ENCODE data around the gene TDG.
"Not testable (repeated sequence)": the region's sequence is repeated elsewhere in the genome, so short reads cannot be mapped to it uniquely, and the experiment has no call there.

TDG gene

DNA sequence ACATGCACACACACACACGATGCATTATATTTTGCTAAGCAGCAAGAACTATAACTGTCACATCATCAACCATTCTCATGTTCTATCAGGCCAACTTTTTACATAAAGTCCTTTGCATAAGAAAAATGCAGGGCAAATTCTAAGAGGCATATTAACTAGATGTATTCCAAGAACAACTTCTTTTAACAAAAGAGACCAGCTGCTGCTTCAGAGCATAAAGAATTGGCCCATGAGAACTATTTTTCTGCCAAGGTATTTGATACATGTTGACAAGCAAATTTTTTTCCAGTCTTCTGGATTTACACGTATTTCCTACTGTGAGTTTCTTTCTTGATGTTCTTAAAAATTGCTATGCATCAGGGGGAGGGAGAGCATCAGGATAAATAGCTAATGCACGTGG is 57.1 kb downstream of the TDG start:
- DNase-seq (ENCODE audit: low read depth), result no peak

- no peak for DNase-seq (ENCODE audit: low read depth)
These were observed 58.0 kb downstream of the TDG start for GRCh38 chr12:104023710-104024109.

DNA sequence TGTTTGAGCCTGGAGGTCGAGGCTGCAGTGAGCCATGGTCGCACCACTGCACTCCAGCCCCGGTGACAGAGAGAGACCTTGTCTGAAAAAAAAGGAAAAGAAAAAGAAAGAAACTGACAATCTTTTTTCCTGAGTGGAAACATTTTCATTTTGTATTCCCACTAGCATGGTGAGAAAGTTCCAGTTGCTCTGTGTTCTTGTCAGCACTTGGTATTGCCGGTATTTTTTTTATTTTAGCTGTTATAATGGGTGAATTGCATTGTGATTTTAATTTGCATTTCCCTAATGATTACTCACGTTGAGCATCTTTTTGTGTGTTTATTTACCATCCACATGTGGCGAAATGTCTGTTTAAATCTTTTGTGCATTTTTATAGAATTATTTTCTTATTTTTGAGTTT is 58.7 kb downstream of the TDG start:
- DNase-seq (ENCODE audit: low read depth), result no peak

GRCh38 chr12:104025771-104026170 is 60.1 kb downstream of the TDG start:
- no peak for DNase-seq (ENCODE audit: low read depth)

DNA sequence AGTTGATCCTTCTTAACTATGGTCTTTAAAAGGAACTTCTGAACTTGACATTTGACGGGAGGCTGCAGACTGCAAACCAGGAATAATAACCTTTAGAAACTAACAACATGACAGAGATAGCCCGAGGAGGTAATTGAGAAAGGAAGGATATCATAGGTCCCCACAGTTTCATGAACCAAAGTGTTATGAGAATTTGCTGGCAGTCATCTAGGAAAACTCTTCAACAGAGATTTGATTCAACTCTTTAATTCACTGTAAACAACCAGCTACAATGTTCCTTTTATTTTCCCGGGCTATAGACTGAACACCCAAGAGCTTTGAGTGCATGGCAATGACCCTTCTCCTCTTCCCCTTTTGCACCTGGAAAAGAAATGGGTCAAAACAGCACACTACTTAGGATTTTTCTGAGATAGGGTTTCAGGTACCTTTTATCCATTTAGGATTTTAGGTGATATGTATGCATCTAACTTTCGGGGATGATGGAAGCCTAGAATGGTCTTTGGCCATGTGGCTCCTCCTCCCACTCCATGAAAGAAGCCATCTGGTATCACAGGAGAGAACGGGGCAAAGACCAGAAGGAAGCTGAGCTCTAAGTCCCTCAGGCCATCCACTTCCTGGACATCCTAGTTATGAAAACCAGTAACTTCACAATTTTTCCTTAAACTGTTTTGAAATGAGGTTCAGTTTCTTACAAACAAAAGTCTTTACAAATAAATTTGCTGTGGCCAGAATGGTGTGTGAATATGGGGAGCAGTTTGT is 61.3 kb downstream of the TDG start:
- DNase-seq (ENCODE audit: low read depth), result no peak

DNA sequence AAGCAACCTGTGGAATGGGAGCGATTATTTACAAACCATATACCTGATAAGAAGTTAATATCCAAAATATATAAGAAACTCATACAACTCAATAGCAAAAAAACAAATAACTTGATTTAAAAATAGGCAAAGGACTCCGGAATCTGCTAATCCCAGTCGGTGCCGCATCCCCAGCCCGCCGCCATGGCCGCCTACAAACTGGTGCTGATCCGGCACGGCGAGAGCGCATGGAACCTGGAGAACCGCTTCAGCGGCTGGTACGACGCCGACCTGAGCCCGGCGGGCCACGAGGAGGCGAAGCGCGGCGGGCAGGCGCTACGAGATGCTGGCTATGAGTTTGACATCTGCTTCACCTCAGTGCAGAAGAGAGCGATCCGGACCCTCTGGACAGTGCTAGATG is 64.9 kb downstream of the TDG start:
- DNase-seq (ENCODE audit: low read depth), result not testable (repeated sequence)

GRCh38 chr12:104036143-104036542 is 70.5 kb downstream of the TDG start:
- DNase-seq (ENCODE audit: low read depth), result not testable (repeated sequence)

Data from activated T-cell treated with anti-CD3 and anti-CD28 coated beads for 1 hour (primary cell).